ENCODE results near the gene APOD. TPM values are rescaled to one million over a fixed set of nuclear protein-coding genes. Genes with fewer than 3 reads are reported as not detected.

APOD gene
- total RNA-seq, 4 donors from 2014 or later = 8.5 to 924 (median 281) TPM

- TF ChIP-seq POLR2A (IDR thresholded peaks at IDR 0.05) (no peak), CTCF (IDR thresholded peaks at IDR 0.05) (no peak)
- Histone ChIP-seq H3K36me3 (no peaks in the 10 kb centered on the region), H3K4me3 (no peak overlapping the region), H3K9me3 (no peaks in the 10 kb centered on the region), H3K27ac (no peak overlapping the region), H3K4me1 (no peaks in the 10 kb centered on the region), H3K27me3 (no peaks in the 10 kb centered on the region)
- intact Hi-C loops (cut with DNase I; ENCODE audit: low total_unique reads) = no loop called here
- DNase-seq = no peak
These were observed 33.0 kb downstream of the APOD start for GRCh38 chr3:195550723-195551122.

DNA sequence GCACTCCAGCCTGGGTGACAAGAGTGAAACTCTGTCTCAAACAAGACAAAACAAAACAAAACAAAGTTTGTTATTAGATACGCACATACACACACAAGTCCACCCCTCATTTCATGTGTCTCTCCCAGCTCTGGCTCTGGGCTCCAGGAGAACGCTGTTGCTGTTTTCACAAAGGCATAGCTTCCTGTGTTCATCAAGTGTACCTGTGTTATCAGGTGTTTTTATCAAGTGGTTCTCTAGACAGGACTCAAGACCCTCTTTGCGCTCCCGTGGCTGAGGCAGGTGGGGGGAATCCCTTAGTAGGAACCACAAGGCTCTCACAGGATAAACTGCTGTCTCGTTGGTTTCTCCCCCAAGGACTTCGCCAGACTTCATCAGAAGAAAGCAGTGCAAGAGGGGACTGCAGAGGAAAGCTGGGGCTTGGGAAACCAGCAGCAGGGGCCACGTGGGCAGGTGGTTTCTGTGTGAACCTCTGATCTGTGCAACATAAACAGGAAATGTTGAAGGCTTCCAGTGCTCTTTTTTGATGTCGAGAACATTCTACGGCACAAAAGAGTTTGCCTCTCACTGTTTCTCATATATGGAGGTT is 33.7 kb downstream of the APOD start:
- Histone ChIP-seq H3K4me3 (no peak overlapping the region), H3K36me3 (no peaks in the 10 kb centered on the region), H3K4me1 (no peaks in the 10 kb centered on the region), H3K27me3 (no peaks in the 10 kb centered on the region), H3K27ac (no peak overlapping the region), H3K9me3 (no peaks in the 10 kb centered on the region)
- DNase-seq = no peak
- intact Hi-C loops (cut with DNase I; ENCODE audit: low total_unique reads) = no loop called here
- TF ChIP-seq CTCF (IDR thresholded peaks at IDR 0.05) (no peak), POLR2A (IDR thresholded peaks at IDR 0.05) (no peak)

- H3K36me3 ChIP-seq = no peaks in the 10 kb centered on the region
- intact Hi-C loops (cut with DNase I; ENCODE audit: low total_unique reads) = no loop called here
- no peaks in the 10 kb centered on the region for H3K27me3 ChIP-seq
- H3K9me3 ChIP-seq = no peaks in the 10 kb centered on the region
- no peak overlapping the region for H3K27ac ChIP-seq
- H3K4me3 ChIP-seq = no peak overlapping the region
- H3K4me1 ChIP-seq = peaks cover 0 to 1% of the 10 kb centered on the region in 2 donors
- DNase-seq = no peak
- TF ChIP-seq CTCF (IDR thresholded peaks at IDR 0.05) (no peak), POLR2A (IDR thresholded peaks at IDR 0.05) (no peak)
These were observed 34.8 kb downstream of the APOD start for GRCh38 chr3:195548987-195549386.

DNA sequence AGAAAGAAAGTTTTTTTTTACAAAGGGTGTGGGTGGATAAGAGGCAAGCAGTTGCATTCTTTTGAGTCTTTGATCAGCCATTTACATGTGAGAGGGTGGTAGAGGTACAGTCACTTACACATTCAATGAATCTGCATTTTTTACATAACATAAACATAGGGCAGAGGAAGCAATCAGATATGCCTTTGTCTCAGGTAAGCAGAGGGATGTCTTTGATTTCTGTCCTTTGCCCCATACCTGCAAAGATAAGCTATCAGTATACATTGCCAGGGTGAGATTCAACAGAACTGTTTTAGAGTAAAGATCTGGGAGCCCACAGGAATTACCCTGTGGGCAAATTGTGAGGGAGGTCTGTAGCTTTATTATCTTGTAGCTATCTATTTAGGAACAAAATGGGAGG is 35.2 kb downstream of the APOD start:
- DNase-seq = no peak
- intact Hi-C loops (cut with DNase I; ENCODE audit: low total_unique reads) = no loop called here
- no peak overlapping the region for H3K27ac ChIP-seq
- no peaks in the 10 kb centered on the region for H3K27me3 ChIP-seq
- TF ChIP-seq POLR2A (IDR thresholded peaks at IDR 0.05) (no peak), CTCF (IDR thresholded peaks at IDR 0.05) (no peak)
- no peaks in the 10 kb centered on the region for H3K36me3 ChIP-seq
- H3K4me1 ChIP-seq = peaks cover 0 to 5% of the 10 kb centered on the region in 2 donors
- H3K4me3 ChIP-seq = no peak overlapping the region
- no peaks in the 10 kb centered on the region for H3K9me3 ChIP-seq

DNA sequence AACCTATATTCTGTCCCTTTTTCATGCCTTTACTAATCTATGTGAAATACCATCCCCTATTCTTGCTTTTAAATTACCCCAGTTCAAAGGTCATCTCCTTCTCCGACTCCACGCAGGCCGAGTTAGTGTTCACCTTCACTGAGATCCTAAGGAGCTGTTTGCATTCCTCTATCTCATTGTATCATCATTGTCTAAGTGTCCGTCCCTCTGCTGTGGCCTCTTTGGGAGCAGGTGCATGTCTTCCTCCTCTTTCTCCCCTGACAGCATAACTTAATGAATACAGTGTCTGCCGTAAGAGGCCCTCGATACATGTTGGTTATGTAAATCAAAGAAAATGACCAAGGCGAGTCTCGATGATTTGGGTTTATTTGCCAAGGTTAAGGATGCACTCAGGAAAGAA is 35.7 kb downstream of the APOD start:
- intact Hi-C loops (cut with DNase I; ENCODE audit: low total_unique reads) = no loop called here
- no peaks in the 10 kb centered on the region for H3K27me3 ChIP-seq
- H3K36me3 ChIP-seq = no peaks in the 10 kb centered on the region
- no peak overlapping the region for H3K27ac ChIP-seq
- TF ChIP-seq POLR2A (IDR thresholded peaks at IDR 0.05) (no peak), CTCF (IDR thresholded peaks at IDR 0.05) (no peak)
- H3K4me3 ChIP-seq = no peak overlapping the region
- DNase-seq = no peak
- H3K4me1 ChIP-seq = peaks cover 0 to 5% of the 10 kb centered on the region in 2 donors
- no peaks in the 10 kb centered on the region for H3K9me3 ChIP-seq
